ENCODE data around the gene PDPK1.
"Not testable (repeated sequence)": the region's sequence is repeated elsewhere in the genome, so short reads cannot be mapped to it uniquely, and the experiment has no call there.

Gene PDPK1

GRCh38 chr16:2587891-2588565 is 50.2 kb downstream of the PDPK1 start:
- DNase-seq (ENCODE audit: low read depth, low spot score), result no peak

- no peak for DNase-seq (ENCODE audit: low read depth, low spot score)
Measured at GRCh38 chr16:2591476-2592240, 53.8 kb downstream of the PDPK1 start.

- no peak for DNase-seq (ENCODE audit: low read depth, low spot score)
Measured at GRCh38 chr16:2592786-2593185, 55.0 kb downstream of the PDPK1 start.

GRCh38 chr16:2595393-2596205 is 57.8 kb downstream of the PDPK1 start:
- DNase-seq (ENCODE audit: low read depth, low spot score), result no peak

- DNase-seq (ENCODE audit: low read depth, low spot score), result peak; percentile 14
Measured at GRCh38 chr16:2596747-2597559, 59.1 kb downstream of the PDPK1 start.

GRCh38 chr16:2597560-2597902 is 59.7 kb downstream of the PDPK1 start:
- no peak for DNase-seq (ENCODE audit: low read depth, low spot score)

- no peak for DNase-seq (ENCODE audit: low read depth, low spot score)
Measured at GRCh38 chr16:2598133-2598641, 60.4 kb downstream of the PDPK1 start.

- DNase-seq (ENCODE audit: low read depth, low spot score), result no peak
Measured at GRCh38 chr16:2598723-2599122, 60.9 kb downstream of the PDPK1 start.

GRCh38 chr16:2599165-2599564 is 61.3 kb downstream of the PDPK1 start:
- DNase-seq (ENCODE audit: low read depth, low spot score), result not testable (repeated sequence)

GRCh38 chr16:2599785-2600184 is 62.0 kb downstream of the PDPK1 start:
- DNase-seq (ENCODE audit: low read depth, low spot score), result not testable (repeated sequence)

- DNase-seq (ENCODE audit: low read depth, low spot score), result not testable (repeated sequence)
Measured at GRCh38 chr16:2601301-2602025, 63.6 kb downstream of the PDPK1 start.

- DNase-seq (ENCODE audit: low read depth, low spot score), result not testable (repeated sequence)
Measured at GRCh38 chr16:2602175-2602574, 64.4 kb downstream of the PDPK1 start.

GRCh38 chr16:2603165-2604015 is 65.6 kb downstream of the PDPK1 start:
- peak; percentile 98 for DNase-seq (ENCODE audit: low read depth, low spot score)

GRCh38 chr16:2604016-2604369 is 66.2 kb downstream of the PDPK1 start:
- not testable (repeated sequence) for DNase-seq (ENCODE audit: low read depth, low spot score)

- DNase-seq (ENCODE audit: low read depth, low spot score), result not testable (repeated sequence)
Measured at GRCh38 chr16:2606820-2607219, 69.0 kb downstream of the PDPK1 start.

- not testable (repeated sequence) for DNase-seq (ENCODE audit: low read depth, low spot score)
Measured at GRCh38 chr16:2609345-2609744, 71.5 kb downstream of the PDPK1 start.

GRCh38 chr16:2609827-2610470 is 72.1 kb downstream of the PDPK1 start:
- no peak for DNase-seq (ENCODE audit: low read depth, low spot score)

- DNase-seq (ENCODE audit: low read depth, low spot score), result no peak
Measured at GRCh38 chr16:2610781-2611498, 73.1 kb downstream of the PDPK1 start.

- no peak for DNase-seq (ENCODE audit: low read depth, low spot score)
Measured at GRCh38 chr16:2611499-2611862, 73.7 kb downstream of the PDPK1 start.

All from astrocyte of the hippocampus (primary cell).